ENCODE results near the gene FRYL.
"Not testable (repeated sequence)": the region's sequence is repeated elsewhere in the genome, so short reads cannot be mapped to it uniquely, and the experiment has no call there.

FRYL gene

DNA sequence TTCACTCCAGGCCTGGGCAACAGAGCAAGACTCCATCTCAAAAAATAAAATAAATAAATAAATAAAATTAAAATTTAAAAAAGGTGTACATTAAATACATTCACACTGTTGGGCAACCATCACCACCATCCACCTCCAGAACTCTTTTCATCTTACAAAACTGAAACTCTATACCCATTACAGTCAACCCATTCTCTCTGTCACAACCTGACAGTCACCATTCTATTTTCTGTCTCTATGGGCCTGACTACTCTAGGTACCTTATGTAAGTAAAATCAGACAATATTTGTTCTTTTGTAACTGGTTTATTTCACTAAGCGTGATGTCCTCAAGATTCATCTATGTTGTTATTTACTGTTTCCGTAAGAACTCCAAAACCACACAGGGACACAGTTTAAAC is 59.6 kb downstream of the FRYL start:
- DNase-seq (ENCODE audit: low read depth): no peak
- H3K4me3 ChIP-seq (replicated peaks; ENCODE audit: low read depth, low read length): no peak overlapping the region
- TF ChIP-seq, protein P1, sequence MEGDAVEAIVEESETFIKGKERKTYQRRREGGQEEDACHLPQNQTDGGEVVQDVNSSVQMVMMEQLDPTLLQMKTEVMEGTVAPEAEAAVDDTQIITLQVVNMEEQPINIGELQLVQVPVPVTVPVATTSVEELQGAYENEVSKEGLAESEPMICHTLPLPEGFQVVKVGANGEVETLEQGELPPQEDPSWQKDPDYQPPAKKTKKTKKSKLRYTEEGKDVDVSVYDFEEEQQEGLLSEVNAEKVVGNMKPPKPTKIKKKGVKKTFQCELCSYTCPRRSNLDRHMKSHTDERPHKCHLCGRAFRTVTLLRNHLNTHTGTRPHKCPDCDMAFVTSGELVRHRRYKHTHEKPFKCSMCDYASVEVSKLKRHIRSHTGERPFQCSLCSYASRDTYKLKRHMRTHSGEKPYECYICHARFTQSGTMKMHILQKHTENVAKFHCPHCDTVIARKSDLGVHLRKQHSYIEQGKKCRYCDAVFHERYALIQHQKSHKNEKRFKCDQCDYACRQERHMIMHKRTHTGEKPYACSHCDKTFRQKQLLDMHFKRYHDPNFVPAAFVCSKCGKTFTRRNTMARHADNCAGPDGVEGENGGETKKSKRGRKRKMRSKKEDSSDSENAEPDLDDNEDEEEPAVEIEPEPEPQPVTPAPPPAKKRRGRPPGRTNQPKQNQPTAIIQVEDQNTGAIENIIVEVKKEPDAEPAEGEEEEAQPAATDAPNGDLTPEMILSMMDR (IDR thresholded peaks at IDR 0.05; ENCODE audit: low read length, missing control alignments): no peak

DNA sequence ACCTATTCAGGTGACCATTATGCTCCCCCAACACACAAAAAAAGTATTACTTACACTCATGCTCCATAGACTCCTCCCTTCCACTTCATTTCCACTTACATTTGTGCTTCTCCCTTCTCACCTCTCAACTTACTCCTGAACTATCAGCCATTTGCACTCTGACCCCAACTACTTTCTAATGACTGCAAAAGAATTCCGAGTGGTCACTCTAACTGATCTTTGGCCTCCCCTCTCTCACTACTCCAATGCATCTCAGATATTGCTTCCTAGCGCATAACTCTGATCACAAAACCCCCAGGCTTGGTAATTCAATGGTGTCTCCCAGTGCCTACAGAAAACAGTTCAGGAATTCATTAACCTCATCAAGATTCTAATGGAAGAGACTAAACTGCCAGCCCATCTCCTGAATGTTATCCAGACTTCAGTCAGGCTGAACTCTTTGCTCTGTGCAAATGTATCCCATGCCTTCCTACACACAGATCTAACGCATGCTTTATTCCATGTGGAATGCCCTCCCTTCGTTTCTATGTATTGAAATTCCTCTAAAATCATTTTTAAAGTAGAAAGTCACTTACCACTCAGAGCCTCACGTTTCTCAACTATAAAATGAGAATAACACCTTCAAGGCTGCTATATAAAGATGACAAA is 61.1 kb downstream of the FRYL start:
- TF ChIP-seq, protein P1 (IDR thresholded peaks at IDR 0.05; ENCODE audit: low read length, missing control alignments): no peak
- no peak for DNase-seq (ENCODE audit: low read depth)
- H3K4me3 ChIP-seq (replicated peaks; ENCODE audit: low read depth, low read length): no peak overlapping the region

DNA sequence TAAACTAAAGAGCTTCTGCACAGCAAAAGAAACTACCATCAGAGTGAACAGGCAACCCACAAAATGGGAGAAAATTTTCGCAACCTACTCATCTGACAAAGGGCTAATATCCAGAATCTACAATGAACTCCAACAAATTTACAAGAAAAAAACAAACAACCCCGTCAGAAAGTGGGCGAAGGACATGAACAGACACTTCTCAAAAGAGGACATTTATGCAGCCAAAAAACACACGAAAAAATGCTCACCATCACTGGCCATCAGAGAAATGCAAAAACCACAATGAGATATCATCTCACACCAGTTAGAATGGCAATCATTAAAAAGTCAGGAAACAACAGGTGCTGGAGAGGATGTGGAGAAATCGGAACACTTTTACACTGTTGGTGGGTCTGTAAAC is 63.8 kb downstream of the FRYL start:
- not testable (repeated sequence) for DNase-seq (ENCODE audit: low read depth); H3K4me3 ChIP-seq (replicated peaks; ENCODE audit: low read depth, low read length)

DNA sequence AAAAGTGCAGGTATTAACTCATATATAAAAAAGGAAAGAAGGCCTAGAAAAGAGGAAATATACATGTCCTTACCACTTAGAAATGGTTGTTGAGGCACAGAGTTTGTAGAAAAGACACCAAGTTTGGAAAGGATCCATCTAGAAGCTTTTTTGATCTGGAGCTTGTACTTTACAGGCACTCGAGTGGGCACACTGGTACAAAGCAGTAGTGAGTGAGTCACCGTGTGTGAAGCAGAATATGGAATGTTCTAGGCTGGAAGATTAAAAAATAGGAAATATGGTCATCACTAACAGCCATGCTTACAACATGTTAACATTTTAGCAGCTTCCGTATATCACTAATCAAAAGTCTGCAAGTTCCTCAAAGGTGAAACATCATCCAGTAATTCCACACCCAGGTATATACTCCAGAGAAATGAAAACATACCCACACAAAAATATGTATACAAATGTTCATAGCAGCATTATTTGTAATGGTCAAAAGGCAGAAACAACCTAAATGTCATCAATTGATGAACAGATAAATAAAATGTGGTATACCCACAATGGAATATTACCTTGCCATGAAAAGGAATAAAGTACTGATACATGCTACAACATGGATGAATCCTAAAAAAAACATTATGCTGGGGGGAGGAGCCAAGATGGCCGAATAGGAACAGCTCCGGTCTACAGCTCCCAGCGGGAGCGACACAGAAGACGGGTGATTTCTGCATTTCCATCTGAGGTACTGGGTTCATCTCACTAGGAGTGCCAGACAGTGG is 69.5 kb downstream of the FRYL start:
- TF ChIP-seq, protein P1 (IDR thresholded peaks at IDR 0.05; ENCODE audit: low read length, missing control alignments): no peak
- peak; percentile 52 for DNase-seq (ENCODE audit: low read depth)
- no peak overlapping the region for H3K4me3 ChIP-seq (replicated peaks; ENCODE audit: low read depth, low read length)

DNA sequence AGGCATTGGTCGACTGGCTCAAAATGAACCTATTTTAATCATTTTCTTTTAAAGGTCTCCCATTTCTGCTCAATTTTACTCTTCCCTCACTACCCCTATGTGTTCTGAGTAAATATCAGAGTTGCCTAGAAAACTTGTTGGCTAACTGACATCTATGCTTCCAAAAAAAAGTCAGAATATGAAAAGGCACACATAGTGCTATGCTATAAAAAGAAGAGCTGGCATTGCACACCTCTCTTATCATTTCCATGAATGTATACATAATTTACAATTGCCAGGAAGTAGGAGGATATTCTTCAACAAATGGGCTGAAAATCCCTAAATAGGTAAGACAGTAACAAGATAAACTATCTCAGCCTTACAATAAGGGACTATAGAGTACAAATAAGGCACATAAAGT is 70.2 kb downstream of the FRYL start:
- no peak overlapping the region for H3K4me3 ChIP-seq (replicated peaks; ENCODE audit: low read depth, low read length)
- TF ChIP-seq, protein P1 (IDR thresholded peaks at IDR 0.05; ENCODE audit: low read length, missing control alignments): no peak
- DNase-seq (ENCODE audit: low read depth): no peak

DNA sequence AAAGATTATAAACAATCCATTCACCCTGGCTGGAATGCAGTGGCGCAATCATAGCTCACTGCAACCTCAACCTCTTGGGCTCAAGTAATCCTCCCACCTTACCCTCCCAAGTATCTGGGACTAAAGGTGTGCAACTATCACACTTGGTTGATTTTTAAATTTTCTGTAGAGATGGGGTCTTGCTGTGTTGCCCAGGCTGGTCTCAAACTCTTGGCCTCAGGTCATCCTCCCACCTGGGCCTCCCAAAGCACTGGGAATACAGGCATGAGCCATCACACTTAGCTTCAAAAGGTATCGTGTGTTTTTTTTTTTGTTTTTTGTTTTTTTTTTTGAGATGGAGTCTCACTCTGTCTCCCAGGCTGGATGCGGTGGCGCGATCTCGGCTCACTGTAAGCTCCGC is 71.5 kb downstream of the FRYL start:
- H3K4me3 ChIP-seq (replicated peaks; ENCODE audit: low read depth, low read length): no peak overlapping the region
- TF ChIP-seq, protein P1 (IDR thresholded peaks at IDR 0.05; ENCODE audit: low read length, missing control alignments): no peak
- no peak for DNase-seq (ENCODE audit: low read depth)

DNA sequence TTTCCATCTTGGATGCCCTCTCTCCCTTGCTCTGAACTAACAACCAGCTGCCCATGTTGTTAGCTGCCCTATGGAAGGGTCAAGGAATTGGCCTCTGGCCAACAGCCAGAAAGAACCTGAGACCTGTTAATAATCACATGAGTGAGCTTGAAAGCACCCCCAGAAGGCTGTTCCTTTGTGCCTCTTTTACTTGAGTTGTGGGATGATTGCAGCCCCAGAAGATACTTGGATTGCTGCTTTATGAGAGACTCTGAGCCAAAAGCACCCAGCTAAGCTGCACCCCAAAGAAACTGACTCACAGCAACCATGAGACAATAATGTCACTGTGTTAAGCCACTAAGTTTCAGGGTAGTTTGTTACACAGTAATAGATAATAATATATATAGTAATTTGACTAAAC is 73.3 kb downstream of the FRYL start:
- no peak for DNase-seq (ENCODE audit: low read depth)
- no peak overlapping the region for H3K4me3 ChIP-seq (replicated peaks; ENCODE audit: low read depth, low read length)
- TF ChIP-seq, protein P1 (IDR thresholded peaks at IDR 0.05; ENCODE audit: low read length, missing control alignments): no peak

Data from fibroblast of pulmonary artery (primary cell).